GM18909 (cell line): Measurements from ENCODE around the gene TMEM81.

Source experiments
- ATAC-seq: cut with Tn5 transposase; IDR thresholded peaks from one replicate; pipeline ENCODE4 v1.9.1; 2021; ENCODE audit warnings: mild to moderate bottlenecking; ENCODE audit not compliant: unreplicated experiment, poor library complexity

Gene TMEM81

GRCh38 chr1:205041001-205041715 lies 43.1 kb downstream of the TMEM81 start:
- no peak for ATAC-seq

GRCh38 chr1:205038132-205038786 lies 46.0 kb downstream of the TMEM81 start:
- ATAC-seq, result no peak

GRCh38 chr1:205037539-205037938 lies 46.7 kb downstream of the TMEM81 start:
- ATAC-seq, result no peak
